22Rv1 (cell line): ENCODE data around the gene ERFE.

ENCODE experiments used
- H3K27ac ChIP-seq: fragments of 450-650 bp; 2 replicates; pipeline ENCODE4 v1.5.1; 2017
- CTCF ChIP-seq: fragments of 450-650 bp; IDR thresholded peaks from 2 replicates; pipeline ENCODE4 v1.5.1; 2017; ENCODE audit warnings: mild to moderate bottlenecking
- ZFX ChIP-seq: fragments of 450-650 bp; IDR thresholded peaks from 2 replicates; pipeline ENCODE4 v1.6.1; 2017; ENCODE audit warnings: antibody characterized with exemption, borderline replicate concordance

ERFE gene

DNA sequence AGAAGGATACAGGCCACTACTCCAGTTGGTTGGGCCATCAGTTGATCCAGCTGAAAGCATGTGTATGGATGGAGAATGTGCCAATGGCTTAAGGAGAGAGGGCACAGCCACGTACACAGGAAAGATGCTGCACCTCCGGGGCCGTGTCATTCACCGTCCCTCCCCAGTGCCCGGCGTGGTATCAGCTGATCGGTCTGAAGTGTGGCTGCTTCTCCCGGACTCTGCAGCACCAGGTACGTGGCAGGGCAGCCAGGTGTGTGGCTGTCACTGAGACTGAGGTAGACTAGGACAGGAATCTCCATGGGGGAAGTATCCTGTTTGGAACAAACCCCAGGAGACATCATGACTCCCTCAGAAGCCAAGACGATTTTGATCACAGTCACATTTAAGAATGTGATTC lies 4.2 kb upstream of the ERFE start:
- TF ChIP-seq CTCF = no peak
- TF ChIP-seq ZFX = no peak
- no peak overlapping the region for H3K27ac ChIP-seq

GRCh38 chr2:238155051-238155760 lies 3.6 kb upstream of the ERFE start:
- no peak overlapping the region for H3K27ac ChIP-seq
- TF ChIP-seq ZFX (no peak), CTCF (no peak)

GRCh38 chr2:238155761-238156694 lies 2.7 kb upstream of the ERFE start:
- TF ChIP-seq CTCF (no peak), ZFX (no peak)
- H3K27ac ChIP-seq = no peak overlapping the region

- TF ChIP-seq ZFX (no peak), CTCF (no peak)
- no peak overlapping the region for H3K27ac ChIP-seq
Measured at GRCh38 chr2:238157506-238158017, 1.2 kb upstream of the ERFE start.

DNA sequence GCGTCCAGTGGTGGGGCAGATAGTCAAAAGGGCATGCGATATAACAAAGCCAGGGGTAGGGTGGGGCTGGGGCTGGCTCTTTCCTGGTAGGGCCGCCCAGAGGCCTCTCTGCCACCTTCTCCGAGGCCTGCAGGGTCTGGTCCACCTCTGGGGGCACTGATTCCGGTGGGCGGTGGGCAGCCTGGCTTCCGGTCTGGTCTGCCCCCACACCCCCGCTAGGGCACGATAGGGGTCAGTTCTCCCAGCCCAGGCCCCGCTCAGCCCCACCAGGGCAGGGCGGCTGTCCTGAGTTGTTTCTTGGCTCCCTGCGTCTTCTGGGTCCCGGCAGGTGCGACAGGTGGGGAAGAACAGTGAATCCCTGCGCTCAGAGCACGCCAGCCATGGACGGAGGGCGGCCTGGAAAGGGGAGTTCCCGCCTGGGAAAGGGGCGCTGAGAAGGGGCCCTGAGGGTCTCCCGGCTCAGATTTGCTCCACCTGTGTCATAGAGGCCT lies 707 bp upstream of the ERFE start:
- TF ChIP-seq ZFX (no peak), CTCF (no peak)
- H3K27ac ChIP-seq = no peak overlapping the region

DNA sequence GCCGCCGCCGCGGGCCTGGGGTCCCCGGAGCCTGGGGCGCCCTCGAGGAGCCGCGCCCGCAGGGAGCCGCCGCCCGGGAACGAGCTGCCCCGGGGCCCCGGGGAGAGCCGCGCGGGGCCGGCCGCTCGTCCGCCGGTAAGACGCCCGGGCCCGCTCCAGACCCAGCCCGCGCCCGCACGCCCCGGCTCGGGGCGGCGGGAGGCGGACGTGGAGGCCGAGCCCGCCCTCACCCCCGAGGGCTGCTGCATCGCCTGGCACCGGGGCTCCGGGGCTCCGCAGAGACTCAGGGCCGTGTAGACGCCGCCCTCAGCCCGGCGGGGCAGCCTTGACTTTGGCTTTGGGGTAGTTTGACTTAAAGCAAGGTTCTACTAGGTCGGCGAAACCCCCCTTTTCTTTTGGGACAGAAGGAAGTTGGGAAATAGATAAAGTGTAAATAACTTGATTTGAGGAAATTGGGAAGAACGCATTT lies 335 bp downstream of the ERFE start:
- no peak overlapping the region for H3K27ac ChIP-seq
- no peak for TF ChIP-seq ZFX
- TF ChIP-seq CTCF = peak; percentile 58
